Measurements from ENCODE around the gene HDAC4.

The HDAC4 gene

GRCh38 chr2:239130041-239130440, 270.8 kb downstream of the HDAC4 start:
- DNase-seq = no peak

DNA sequence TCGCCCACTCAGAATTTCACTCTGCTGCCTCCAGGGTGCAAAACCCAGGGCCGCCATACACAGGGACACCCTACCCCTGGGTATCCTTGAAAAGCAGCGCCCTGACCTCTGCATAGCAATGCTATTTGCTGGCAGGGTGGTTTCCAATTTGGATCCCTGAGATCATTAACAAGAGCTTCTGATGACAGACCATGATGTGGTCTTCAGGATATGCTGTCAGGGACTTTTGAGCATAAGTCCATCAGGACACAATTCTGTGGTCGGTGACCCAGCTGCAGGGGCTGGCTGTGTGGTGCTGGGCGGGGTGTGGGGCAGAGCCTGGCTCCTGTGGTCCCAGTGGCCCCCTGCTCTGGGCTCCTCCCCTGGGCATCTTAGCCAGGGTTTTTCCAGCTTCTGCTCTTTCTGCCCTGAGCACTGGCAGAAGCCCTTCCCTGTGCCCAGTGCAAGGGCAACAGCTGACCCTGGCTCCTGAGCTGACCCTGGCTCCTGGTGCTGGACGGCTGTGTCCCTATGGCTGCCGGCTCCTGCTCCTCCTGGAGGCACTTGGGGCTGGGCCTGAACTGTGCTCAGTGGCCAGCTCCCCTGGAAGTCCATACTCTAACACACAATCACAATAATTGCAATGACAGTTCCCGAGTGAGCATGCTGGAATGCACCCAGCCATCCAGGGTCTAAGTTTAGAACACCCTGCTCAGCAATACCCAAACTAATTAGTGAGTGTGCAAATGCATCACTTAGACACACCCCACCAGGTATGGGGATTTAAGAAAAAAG, 271.5 kb downstream of the HDAC4 start:
- no peak for DNase-seq

GRCh38 chr2:239128706-239129105, 272.1 kb downstream of the HDAC4 start:
- no peak for DNase-seq

GRCh38 chr2:239127513-239127912, 273.3 kb downstream of the HDAC4 start:
- DNase-seq = no peak

DNA sequence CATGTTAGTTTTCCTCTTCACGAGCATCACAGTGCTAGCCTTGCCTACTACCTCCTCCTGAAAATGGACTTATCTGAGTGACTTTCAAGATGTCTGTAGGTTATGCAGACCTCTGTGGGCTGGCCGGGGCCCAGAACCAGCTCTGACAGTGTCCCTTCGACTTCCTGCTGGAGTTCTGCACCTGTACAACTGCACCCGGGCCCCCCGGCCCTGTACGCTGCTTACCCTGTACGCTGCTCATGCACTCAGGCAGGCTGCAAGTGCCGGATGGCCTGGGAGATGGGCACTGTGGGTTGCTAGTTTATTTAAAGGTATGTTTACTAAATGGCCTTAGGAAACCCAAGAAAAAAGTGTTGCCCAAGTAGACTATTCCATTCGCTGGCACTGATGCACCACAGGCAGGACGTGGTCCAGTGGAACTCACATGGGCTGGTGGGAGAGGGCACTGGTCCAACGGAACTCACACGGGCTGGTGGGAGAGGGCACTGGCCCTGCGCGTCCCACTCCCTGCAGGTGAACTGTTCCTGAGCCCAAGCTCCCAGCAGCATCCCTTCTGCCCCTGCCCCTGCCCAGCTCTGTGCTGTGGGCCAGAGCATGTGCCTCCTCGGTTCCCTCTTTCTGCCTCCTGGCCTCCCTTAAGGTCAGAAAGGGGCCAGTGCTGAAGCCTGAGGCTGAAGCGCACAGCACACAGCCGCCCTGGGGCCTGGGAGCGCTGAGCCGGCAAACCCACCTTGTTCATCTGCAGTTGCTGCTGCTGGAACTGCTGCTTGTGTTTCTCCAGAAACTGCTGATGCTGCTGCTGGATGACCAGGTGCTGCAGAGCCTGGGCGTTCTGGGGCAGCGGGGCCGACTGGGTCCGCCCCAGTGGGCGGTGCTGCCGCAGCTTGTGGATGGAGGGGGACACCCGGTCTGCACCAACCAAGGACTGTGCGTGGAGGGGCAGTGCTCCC, 274.8 kb downstream of the HDAC4 start:
- no peak for DNase-seq

DNA sequence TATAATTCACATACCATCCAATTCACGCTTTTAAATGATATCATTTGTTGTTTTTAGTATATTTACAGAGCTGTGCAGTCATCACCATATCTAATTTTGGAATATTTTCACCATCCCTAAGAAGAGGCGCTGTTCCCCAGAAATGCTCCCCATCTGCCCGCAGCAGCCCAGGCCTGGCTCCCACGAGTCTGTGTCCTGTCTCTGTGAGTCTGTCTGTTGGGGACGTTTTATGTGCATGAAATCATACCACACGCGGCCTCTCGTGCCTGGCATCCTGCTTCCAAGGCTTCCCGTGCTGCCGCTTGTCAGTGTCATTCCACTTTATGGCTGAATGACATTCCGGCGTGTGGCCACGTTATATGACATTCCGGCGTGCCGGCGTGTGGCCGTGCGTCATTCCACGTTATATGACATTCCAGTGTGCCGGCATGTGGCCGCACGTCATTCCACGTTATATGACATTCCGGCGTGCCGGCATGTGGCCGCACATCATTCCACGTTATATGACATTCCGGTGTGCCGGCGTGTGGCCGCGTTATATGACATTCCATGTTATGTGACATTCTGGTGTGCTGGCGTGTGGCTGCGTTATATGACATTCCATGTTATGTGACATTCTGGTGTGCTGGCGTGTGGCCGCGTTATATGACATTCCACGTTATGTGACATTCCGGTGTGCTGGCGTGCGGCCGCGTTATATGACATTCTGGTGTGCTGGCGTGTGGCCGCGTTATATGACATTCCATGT, 276.5 kb downstream of the HDAC4 start:
- no peak for DNase-seq

DNA sequence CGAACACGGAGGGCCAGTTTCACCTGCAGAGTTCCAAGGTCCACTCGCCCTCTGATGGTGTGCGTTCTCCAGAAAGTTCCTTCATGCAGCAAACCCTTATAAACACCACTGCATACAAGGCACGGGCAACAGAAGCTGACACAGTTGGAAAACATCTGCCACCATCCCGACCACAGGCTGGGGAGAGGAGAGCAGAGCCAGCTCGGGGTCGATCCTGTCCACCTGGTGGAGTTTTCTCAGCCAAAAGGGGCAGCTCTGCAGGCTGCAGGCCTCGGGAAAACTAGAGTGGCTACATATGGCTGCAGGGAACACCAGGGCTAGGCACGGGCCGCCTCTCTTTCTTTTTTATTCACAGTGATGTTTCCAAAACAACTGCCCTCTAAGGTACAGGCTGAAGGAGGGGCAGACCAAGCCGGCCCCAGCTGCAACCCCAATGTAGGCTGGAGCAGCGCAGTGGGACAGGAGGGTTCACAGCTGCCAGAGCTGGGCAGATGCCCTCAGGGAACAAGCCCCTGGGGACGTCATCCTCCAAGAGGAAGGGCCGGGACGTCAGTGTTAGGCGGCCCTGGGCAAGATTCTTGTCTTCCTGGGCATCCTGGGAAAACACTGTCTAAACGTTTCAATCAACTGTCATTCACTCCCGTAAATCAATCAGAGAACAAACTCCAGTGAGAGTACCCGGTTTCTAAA, 278.3 kb downstream of the HDAC4 start:
- no peak for DNase-seq

DNA sequence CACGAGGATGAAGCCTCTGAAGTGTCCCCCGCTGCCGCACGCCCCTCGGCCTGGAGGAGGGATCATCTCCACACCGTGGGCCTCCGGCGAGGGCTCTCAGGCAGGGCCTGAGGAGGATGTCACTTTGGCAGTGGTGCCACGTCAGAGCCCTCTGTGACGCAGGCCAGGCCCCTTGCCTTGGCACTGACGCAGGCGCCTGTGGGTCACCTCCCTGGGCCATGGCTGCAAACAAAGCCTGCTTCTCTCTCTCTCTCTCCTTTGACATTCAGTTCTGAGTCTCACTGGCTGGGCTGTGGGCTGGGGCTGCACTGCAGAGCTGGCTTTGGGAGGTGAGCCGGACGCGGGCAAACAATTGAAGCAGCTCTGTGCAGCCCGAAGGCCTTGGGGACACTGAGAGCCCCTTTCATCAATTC, 279.2 kb downstream of the HDAC4 start:
- no peak for DNase-seq

DNA sequence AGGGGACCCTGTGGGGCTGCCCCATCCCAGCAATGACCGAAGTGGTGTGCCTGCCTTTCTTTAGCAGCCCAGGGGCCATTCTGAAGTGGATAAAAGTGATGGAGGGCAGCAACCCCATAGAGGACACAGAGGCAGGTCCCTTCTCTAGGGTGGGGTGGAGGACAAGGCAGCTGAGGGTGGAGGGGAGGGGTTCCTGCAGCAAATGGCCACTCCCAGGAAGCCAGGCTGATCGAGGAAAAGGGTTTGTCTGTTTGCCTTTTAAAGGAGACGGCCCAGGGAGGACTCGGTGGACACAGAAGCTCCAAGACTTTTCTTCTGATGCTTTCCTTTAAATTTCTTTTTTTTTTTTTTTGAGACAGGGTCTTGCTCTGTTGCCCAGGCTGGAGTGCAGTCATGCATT, 280.2 kb downstream of the HDAC4 start:
- no peak for DNase-seq

DNA sequence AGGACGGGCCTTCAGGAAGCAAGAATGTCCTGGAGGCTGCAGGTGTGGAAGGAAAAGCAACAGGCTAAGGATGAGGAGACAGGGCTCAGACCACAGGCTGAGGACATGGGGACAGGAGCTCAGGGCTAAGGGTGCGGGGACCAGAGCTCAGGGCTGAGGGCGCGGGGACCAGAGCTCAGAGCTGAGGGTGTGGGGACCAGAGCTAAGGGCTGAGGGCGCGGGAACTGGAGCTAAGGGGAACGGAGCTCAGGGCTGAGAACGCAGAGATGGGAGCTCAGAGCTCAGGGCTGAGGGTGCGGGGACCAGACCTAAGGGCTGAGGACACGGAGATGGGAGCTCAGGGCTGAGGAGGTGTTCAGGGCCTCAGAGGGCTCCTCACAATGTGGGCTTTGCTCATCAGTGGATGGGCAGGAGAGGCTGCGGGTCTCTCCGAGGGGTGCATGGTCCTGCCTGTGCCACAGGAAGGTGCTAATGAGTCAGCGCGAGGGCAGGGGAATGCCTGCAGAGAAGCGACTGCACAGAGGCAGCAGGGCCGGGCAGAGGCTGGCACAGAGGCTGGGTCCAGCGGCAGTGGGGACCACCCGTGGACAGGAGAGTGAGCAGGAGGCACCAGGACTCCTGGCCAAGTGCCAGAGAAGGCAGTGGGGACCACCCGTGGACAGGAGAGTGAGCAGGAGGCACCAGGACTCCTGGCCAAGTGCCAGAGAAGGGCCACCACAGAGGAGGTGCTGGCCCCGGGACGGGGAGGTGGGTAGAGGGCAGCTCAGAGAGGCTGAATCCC, 281.3 kb downstream of the HDAC4 start:
- DNase-seq = no peak

DNA sequence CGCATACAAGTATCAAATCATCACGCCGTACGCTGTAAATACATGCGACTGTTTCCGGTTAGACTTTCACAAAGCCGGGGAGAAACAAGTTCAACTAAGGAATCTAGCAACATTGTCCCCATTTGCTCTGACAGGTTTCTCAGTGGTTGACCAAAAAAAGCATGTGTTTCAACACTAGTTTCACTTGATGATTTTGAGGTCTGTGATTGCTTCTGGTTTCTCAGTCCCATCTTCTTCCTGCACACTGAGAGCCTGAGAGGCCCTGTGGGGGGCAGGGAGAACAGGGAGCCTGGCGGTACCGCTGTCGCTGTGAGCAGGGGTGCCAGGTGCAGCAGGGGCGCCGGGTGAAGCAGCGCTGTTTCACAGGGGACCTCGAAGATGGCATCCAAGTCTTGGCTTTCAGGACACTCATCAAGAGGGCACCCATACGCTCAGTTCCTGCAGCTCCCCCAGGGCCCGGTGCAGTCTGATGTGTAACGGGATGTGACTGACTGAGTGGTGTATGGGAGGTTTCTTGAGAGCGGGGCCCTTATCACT, 282.1 kb downstream of the HDAC4 start:
- no peak for DNase-seq

DNA sequence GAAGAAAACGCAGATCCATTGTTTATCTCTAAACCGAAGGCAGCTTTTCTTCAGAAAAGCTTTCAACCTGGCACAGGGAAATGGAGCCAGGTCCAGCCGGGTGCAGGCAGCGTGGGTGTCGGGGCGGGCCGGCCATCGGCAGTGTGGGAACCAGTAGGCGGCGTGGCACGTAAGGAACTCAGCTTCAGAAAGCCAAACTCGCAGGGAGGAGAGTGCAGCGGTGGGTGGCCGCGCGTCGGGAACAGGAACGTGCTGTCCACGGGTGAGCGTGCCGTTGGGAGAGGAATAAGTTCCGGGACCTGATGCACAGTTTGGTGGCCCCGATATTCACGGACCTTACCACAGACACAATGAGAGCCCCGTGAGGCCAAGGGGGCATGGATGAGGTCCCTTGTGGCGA, 282.6 kb downstream of the HDAC4 start:
- DNase-seq = no peak

DNA sequence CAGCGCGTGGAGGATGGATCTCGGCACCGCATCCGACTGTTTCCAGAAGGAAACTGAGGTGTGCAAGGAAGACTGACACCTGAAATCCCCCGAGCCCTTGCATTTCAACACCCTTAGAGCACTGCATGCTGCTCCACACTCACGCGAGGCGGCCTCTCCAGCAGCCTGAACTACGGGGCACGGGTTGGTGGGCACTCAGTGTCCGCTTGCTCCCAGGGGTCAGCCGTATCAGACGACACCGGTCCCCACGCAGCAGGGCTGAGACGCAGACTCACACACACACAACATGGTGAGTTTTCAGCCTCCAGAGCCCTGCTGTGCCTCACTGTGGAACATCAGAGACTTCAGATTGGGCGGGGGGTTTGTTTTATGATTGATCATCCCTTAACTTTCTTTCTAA, 283.0 kb downstream of the HDAC4 start:
- DNase-seq = no peak

- DNase-seq = no peak
These were observed 284.2 kb downstream of the HDAC4 start for GRCh38 chr2:239116456-239117246.

DNA sequence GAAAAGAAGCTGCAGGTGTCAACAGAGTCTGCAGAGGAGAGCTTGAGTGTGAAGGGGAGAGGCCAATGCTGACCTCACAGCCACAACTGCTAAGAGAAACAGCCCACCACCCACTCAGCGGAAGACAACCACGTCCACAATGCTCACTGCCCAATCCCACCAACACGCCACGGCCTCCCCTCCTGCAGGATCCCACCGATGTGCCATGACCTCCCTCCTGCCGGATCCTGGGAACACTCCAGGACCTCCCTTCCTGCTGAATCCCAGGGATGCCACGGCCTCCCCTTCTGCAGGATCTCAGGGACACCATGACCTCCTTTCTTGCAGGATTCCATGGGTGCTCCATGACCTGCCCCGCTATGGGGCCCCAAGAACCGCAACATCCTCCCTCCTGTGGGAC, 285.2 kb downstream of the HDAC4 start:
- no peak for DNase-seq

- no peak for DNase-seq
These were observed 286.1 kb downstream of the HDAC4 start for GRCh38 chr2:239114616-239115265.

DNA sequence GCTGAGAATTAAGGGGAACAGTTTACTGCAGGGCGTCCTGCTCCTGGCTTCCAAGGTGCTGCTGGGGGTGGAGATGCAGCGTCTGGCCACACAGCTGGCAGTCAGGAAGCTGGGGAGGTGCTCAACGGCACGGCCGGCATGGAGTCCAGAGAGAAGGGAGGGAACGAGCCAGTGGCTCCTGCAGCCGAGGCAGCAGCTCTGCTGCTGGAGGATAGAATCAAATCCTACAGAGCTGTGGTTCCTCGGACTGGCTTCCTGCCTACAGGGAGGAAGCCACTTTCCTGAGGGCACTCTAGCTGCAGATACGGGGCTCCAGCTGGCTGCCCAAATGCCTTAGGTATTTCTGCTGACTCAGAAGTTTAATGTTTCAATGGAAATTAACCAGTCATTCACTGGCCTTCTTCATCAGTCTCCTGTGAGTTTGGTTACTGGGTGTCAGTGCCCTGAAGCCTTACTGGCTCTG, 286.7 kb downstream of the HDAC4 start:
- DNase-seq = no peak

DNA sequence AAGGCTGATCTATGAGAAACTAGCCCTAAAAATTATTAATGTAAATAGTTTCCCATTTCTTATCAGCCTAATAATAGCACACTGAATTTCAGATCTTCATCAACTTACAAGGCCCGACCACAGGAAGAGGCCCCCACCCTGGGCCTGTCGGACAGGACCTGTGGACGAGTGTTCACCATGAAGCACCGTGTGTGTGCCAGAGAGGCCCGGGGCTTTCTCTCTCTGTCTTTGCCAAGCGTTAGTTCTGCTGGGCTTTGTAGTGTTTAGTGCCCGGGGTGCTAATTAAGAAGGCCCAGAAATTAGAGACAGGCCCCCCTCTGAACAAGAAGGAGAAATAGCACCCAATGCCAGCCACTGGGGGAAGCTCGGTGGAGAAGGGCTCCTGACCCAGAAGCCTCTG, 287.2 kb downstream of the HDAC4 start:
- no peak for DNase-seq

- DNase-seq = no peak
These were observed 287.6 kb downstream of the HDAC4 start for GRCh38 chr2:239113171-239113570.
